ENCODE results near the gene CCDC87.
A peak's percentile ranks its signal among the peaks of the same experiment; 100 is the strongest.

CCDC87 gene

GRCh38 chr11:66616379-66617154 is 23.7 kb upstream of the CCDC87 start, which contains the start of gene RBM14:
Gene RBM14, plus strand, starts transcription at chr11:66616630. Its CDS starts 91 bp downstream, at chr11:66616721.
- Histone ChIP-seq H3K36me3 (replicated peaks; ENCODE audit: low read depth, low read length) (peaks cover 32% of the 10 kb centered on the region), H2AFZ (ENCODE audit: low read depth, low read length) (no peak within 1 kb of the TSS; the same call in 1 of the 2 replicates), H3K9me3 (ENCODE audit: insufficient read depth, low read length) (no peaks in the 10 kb centered on the region), H3K27ac (ENCODE audit: low read length) (peak within 1 kb of the TSS; percentile 74), H4K20me1 (ENCODE audit: insufficient read depth, low read length) (peaks cover 45% of the 10 kb centered on the region), H3K4me2 (ENCODE audit: low read length) (peak within 1 kb of the TSS; percentile 94), H3K4me3 (ENCODE audit: low read length) (peak within 1 kb of the TSS; percentile 88), H3K9ac (ENCODE audit: low read length) (peak within 1 kb of the TSS; percentile 87), H3K4me1 (ENCODE audit: low read length) (peaks cover 27% of the 10 kb centered on the region), H3K27me3 (ENCODE audit: low read depth, low read length) (no peaks in the 10 kb centered on the region), H3K79me2 (ENCODE audit: low read length) (peaks cover 67% of the 10 kb centered on the region)
- no peak for TF ChIP-seq CTCF (IDR thresholded peaks at IDR 0.05; ENCODE audit: low read depth, low read length)

GRCh38 chr11:66614073-66614472 is 21.2 kb upstream of the CCDC87 start:
- H3K4me1 ChIP-seq (ENCODE audit: low read length), result peaks cover 18% of the 10 kb centered on the region

GRCh38 chr11:66612458-66612857 is 19.6 kb upstream of the CCDC87 start:
- H3K4me1 ChIP-seq (ENCODE audit: low read length), result peaks cover 8% of the 10 kb centered on the region
- H3K27ac ChIP-seq (ENCODE audit: low read length), result no peak overlapping the region
- TF ChIP-seq EZH2phosphoT487 (IDR thresholded peaks at IDR 0.05; ENCODE audit: low read depth) (no peak), CTCF (IDR thresholded peaks at IDR 0.05; ENCODE audit: low read depth, low read length) (no peak)

More at GRCh38 chr11:66614073-66614472, 21.2 kb upstream of the CCDC87 start:
- Histone ChIP-seq H4K20me1 (ENCODE audit: insufficient read depth, low read length) (peaks cover 24% of the 10 kb centered on the region), H3K27me3 (ENCODE audit: low read depth, low read length) (no peaks in the 10 kb centered on the region), H3K36me3 (replicated peaks; ENCODE audit: low read depth, low read length) (peaks cover 25% of the 10 kb centered on the region), H3K9ac (ENCODE audit: low read length) (no peak overlapping the region), H3K4me3 (ENCODE audit: low read length) (no peak overlapping the region), H3K79me2 (ENCODE audit: low read length) (peaks cover 42% of the 10 kb centered on the region), H3K9me3 (ENCODE audit: insufficient read depth, low read length) (no peaks in the 10 kb centered on the region), H3K4me2 (ENCODE audit: low read length) (no peak overlapping the region), H2AFZ (ENCODE audit: low read depth, low read length) (no peak overlapping the region), H3K27ac (ENCODE audit: low read length) (no peak overlapping the region)
- TF ChIP-seq EZH2phosphoT487 (IDR thresholded peaks at IDR 0.05; ENCODE audit: low read depth) (no peak), CTCF (IDR thresholded peaks at IDR 0.05; ENCODE audit: low read depth, low read length) (no peak)

GRCh38 chr11:66609721-66610617 is 17.1 kb upstream of the CCDC87 start:
- Histone ChIP-seq H3K27me3 (ENCODE audit: low read depth, low read length) (no peaks in the 10 kb centered on the region), H3K4me1 (ENCODE audit: low read length) (peaks cover 5% of the 10 kb centered on the region), H3K9ac (ENCODE audit: low read length) (no peak overlapping the region), H3K4me2 (ENCODE audit: low read length) (no peak overlapping the region), H3K27ac (ENCODE audit: low read length) (no peak overlapping the region), H3K9me3 (ENCODE audit: insufficient read depth, low read length) (no peaks in the 10 kb centered on the region), H2AFZ (ENCODE audit: low read depth, low read length) (no peak overlapping the region), H3K4me3 (ENCODE audit: low read length) (no peak overlapping the region), H4K20me1 (ENCODE audit: insufficient read depth, low read length) (no peaks in the 10 kb centered on the region), H3K79me2 (ENCODE audit: low read length) (peaks cover 2% of the 10 kb centered on the region), H3K36me3 (replicated peaks; ENCODE audit: low read depth, low read length) (peaks cover 15% of the 10 kb centered on the region)
- TF ChIP-seq EZH2phosphoT487 (IDR thresholded peaks at IDR 0.05; ENCODE audit: low read depth), result no peak
- no peak for TF ChIP-seq CTCF (IDR thresholded peaks at IDR 0.05; ENCODE audit: low read depth, low read length)

More at GRCh38 chr11:66612458-66612857, 19.6 kb upstream of the CCDC87 start:
- H4K20me1 ChIP-seq (ENCODE audit: insufficient read depth, low read length), result peaks cover 8% of the 10 kb centered on the region
- H3K4me3 ChIP-seq (ENCODE audit: low read length), result no peak overlapping the region
- H3K9ac ChIP-seq (ENCODE audit: low read length), result no peak overlapping the region
- no peaks in the 10 kb centered on the region for H3K27me3 ChIP-seq (ENCODE audit: low read depth, low read length)
- H3K4me2 ChIP-seq (ENCODE audit: low read length), result no peak overlapping the region
- peaks cover 26% of the 10 kb centered on the region for H3K79me2 ChIP-seq (ENCODE audit: low read length)
- H2AFZ ChIP-seq (ENCODE audit: low read depth, low read length), result no peak overlapping the region
- peaks cover 12% of the 10 kb centered on the region for H3K36me3 ChIP-seq (replicated peaks; ENCODE audit: low read depth, low read length)
- no peaks in the 10 kb centered on the region for H3K9me3 ChIP-seq (ENCODE audit: insufficient read depth, low read length)

All from OCI-LY3 (cell line).